ENCODE measurements around the gene KIR3DL1.
"Not testable (repeated sequence)": the region's sequence is repeated elsewhere in the genome, so short reads cannot be mapped to it uniquely, and the experiment has no call there.

DNA sequence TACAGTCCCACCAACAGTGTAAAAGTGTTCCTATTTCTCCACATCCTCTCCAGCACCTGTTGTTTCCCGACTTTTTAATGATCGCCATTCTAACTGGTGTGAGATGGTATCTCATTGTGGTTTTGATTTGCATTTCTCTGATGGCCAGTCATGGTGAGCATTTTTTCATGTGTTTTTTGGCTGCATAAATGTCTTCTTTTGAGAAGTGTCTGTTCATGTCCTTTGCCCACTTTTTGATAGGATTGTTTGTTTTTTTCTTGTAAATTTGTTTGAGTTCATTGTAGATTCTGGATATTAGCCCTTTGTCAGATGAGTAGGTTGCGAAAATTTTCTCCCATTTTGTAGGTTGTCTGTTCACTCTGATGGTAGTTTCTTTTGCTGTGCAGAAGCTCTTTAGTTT, 47.2 kb downstream of the KIR3DL1 start:
- not testable (repeated sequence) for TF ChIP-seq CTCF (IDR thresholded peaks at IDR 0.05; ENCODE audit: low read length); EZH2 (optimal IDR thresholded peaks at IDR 0.05; ENCODE audit: low read depth, low read length); EZH2phosphoT487 (IDR thresholded peaks at IDR 0.05; ENCODE audit: low read length)
